Measurements from ENCODE around the gene APOB.

The APOB gene

GRCh38 chr2:21046506-21046905, 2.6 kb upstream of the APOB start:
- DNase-seq: no peak

- DNase-seq: no peak
These were observed 960 bp upstream of the APOB start for GRCh38 chr2:21044694-21045371.

- peak; percentile 32 for DNase-seq
These were observed 722 bp downstream of the APOB start for GRCh38 chr2:21042958-21043743.

GRCh38 chr2:21042708-21042957, 1.2 kb downstream of the APOB start:
- no peak for DNase-seq

- no peak for DNase-seq
These were observed 1.7 kb downstream of the APOB start for GRCh38 chr2:21041943-21042707.

- DNase-seq: no peak
These were observed 2.4 kb downstream of the APOB start for GRCh38 chr2:21041462-21041861.

GRCh38 chr2:21040468-21041377, 3.1 kb downstream of the APOB start:
- DNase-seq: no peak

GRCh38 chr2:21039979-21040467, 3.9 kb downstream of the APOB start:
- no peak for DNase-seq

- no peak for DNase-seq
These were observed 4.8 kb downstream of the APOB start for GRCh38 chr2:21039080-21039556.

GRCh38 chr2:21038403-21039073, 5.3 kb downstream of the APOB start:
- DNase-seq: peak; percentile 15

- DNase-seq: no peak
These were observed 6.2 kb downstream of the APOB start for GRCh38 chr2:21037671-21038108.

- DNase-seq: no peak
These were observed 6.9 kb downstream of the APOB start for GRCh38 chr2:21036708-21037670.

GRCh38 chr2:21035974-21036707, 7.7 kb downstream of the APOB start:
- DNase-seq: no peak

GRCh38 chr2:21035282-21035973, 8.4 kb downstream of the APOB start:
- DNase-seq: no peak

GRCh38 chr2:21034972-21035279, 8.9 kb downstream of the APOB start:
- DNase-seq: no peak

- DNase-seq: no peak
These were observed 9.5 kb downstream of the APOB start for GRCh38 chr2:21034156-21034971.

- DNase-seq: no peak
These were observed 10.4 kb downstream of the APOB start for GRCh38 chr2:21033237-21034155.
